ENCODE data around the gene BMERB1.

BMERB1 gene

DNA sequence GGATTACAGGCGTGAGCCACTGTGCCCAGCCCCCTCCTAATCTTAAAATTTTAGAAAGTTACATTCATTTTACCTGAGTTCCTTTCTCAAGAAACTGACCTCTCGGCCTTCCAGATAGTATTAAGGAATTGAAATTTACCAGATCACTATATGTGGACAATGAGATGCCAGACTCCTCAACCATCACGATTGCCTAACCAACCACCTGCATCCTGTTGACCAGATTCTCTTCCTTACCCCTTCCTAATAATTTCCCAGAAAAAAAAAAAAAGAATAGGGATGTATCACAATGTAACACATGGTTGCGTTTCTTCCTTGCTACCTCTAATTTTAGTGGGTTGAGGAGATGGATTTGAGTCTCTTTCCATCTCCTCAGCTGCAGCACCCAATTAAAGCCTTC, 72.1 kb downstream of the BMERB1 start:
- DNase-seq, result no peak

DNA sequence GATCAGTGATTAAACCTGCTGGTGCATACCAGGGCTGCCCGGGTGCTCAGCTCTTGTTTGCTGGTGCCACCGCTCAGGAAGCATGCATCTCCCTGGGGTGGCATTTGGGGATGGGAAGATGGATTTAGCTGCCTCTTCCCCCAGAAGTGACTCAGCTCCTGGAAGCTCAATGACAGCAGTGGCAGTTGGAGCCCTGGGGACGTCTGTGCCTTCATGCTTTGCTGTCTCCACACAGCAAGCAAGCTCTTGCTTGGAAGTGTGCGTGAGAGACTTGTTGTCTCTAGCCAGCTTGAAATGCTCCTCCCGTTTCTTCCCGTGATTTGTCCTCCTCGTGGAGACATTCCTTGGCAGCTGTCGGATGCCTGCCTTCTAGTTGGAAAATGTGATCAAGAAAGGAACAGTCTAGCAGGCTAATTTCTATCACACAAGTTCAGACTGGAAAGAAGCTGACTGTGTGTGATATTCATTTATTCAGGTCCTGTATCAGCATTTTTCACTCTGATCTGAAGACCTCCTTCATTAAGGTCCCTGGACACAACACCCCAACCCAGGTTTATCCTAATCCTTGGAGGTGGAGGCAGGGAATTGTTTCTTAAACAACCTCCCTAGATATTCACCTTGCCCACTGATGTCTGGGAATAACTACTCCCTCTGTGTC, 73.0 kb downstream of the BMERB1 start:
- no peak for DNase-seq

DNA sequence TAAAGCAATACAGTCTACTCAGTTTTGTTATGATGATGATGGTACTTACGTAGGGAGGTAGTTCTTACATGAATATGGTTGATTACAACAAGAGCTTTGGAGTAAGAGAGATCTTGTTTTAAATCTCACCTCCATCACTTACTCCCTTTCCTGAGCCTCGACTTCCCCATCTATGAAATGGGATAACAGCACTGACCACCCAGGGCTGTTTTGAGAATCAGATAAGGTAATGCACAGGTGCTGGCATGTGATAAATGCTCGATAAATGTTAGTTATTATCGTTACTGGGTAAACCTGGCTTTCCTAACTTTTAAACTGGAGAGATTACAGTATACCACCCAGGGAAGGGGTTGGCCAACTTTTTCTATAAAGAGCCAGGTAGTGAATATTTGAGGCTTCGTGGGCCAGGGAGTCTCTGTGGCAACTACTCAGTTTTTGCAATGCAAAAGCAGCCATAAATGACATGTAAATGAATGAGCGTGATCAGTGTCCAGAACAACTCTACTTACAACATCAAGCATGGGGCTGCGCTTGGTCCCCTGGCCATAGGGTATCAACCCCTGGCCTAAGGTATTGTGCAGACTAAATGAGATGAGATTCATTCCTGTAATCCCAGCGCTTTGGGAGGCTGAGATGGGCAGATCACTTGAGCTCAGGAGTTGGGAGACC, 73.7 kb downstream of the BMERB1 start:
- DNase-seq, result no peak

- DNase-seq, result no peak
These were observed 74.7 kb downstream of the BMERB1 start for GRCh38 chr16:15509051-15509592.

DNA sequence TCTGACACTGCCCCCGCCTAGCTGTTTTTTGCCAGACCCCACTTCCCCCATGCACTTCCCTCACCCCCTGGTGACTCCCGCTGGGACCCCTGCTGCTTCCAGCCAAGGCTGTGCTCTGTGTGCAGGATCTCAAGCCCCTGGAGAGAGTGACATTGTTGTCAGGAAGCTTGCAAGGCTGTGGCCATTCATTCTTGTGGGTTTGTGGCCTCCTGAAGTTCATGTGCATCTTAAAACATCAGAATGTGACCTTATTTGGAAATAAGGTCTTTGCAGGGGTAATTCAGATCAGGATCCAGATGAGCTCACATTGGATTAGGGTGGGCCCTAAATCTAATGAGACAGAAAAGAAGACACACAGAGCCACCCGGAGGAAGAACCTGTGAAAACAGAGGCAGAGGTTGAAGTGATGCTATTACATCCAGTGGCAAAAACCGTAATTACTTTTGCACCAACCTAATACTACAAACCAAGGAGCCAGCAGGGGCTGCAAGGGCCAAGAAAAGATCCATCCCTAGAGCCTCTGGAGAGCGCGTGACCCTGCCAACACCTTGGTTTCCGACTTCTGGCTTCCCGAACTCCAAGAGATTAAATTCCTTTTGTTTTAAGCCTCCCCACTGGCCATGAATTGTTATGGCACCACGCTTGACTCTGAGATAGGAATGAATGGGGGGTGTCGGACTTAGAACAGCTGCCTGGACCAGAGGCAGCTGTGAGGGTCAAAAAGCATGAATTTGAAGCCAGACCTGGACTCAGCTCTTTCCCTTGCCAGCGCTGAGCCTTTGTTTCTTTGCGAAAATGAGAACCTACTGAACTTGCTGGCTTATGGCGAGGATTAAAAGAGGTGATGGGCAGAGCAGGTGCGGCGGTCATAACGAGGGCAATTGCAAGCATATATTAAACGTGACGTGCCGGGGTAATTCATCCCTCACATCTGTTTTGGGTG, 75.5 kb downstream of the BMERB1 start:
- no peak for DNase-seq

DNA sequence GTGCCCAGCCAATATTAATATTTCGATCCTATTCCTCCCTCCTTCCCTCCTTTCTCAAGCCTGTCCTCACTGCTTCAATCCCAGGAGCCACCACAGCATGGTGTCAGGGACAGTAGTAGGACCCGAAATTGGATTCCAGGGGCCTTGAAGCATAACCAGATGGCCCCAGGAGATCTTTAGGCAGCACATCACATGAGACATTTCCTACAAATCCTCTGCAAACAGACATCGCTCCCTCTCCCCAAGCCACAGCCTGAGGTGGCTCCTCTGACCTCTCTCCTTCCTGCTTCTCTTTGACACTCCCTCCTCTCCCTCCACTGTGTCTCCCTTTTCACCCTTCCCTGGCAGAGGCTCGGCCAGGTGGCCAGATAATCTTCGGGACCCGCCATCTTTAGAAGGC, 76.6 kb downstream of the BMERB1 start:
- DNase-seq, result no peak

DNA sequence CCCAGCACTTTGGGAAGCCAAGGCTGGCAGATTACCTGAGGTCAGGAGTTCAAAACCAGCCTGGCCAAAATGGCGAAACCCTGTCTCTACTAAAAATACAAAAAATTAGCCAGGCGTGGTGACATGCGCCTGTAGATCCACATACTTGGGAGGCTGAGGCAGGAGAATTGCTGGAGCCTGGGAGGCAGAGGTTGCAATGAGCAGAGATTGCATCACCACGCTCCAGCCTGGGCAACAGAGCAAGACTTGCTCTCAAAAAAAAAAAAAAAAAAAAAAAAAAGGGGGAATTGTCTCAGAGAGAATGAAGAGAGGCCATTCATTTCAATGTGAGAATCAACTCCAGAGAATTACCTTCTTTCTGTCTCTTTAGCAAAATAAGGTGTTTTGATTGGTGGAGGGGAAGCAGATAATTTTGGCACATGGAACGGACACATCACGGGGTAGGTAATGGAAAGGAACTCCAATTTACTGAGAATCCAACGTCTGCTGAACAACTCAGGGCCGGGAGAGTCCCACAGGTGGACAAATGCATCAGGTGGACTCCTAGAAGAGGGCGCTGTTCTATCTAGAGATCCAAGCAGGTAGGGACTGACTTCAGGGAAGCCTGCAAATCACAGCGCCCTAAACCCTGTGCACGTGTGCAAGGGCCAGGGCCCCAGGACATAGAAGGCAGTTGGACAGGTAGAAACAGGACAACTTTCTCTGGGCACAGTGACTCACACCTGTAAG, 77.5 kb downstream of the BMERB1 start:
- DNase-seq, result no peak

GRCh38 chr16:15513156-15513555, 78.8 kb downstream of the BMERB1 start:
- no peak for DNase-seq

DNA sequence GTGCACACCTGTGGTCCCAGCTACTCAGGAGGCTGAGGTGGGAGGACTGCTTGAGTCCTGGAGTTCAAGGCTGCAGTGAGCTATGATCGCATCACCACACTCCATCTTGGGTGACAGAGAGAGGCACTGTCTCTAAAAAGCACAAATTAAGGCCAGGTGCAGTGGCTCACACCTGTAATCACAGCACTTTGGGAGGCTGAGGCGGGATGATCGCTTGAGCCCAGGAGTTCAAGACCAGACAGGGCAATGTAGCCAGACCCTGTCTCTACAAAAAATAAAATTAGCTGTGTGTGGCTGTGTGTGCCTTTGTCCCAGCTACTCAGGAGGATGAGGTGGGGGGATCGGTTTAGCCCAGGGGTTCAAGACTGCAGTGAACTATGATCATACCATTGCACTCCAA, 81.6 kb downstream of the BMERB1 start:
- DNase-seq, result no peak

GRCh38 chr16:15516609-15517008, 82.2 kb downstream of the BMERB1 start:
- DNase-seq, result no peak

GRCh38 chr16:15517743-15518377, 83.5 kb downstream of the BMERB1 start:
- no peak for DNase-seq

DNA sequence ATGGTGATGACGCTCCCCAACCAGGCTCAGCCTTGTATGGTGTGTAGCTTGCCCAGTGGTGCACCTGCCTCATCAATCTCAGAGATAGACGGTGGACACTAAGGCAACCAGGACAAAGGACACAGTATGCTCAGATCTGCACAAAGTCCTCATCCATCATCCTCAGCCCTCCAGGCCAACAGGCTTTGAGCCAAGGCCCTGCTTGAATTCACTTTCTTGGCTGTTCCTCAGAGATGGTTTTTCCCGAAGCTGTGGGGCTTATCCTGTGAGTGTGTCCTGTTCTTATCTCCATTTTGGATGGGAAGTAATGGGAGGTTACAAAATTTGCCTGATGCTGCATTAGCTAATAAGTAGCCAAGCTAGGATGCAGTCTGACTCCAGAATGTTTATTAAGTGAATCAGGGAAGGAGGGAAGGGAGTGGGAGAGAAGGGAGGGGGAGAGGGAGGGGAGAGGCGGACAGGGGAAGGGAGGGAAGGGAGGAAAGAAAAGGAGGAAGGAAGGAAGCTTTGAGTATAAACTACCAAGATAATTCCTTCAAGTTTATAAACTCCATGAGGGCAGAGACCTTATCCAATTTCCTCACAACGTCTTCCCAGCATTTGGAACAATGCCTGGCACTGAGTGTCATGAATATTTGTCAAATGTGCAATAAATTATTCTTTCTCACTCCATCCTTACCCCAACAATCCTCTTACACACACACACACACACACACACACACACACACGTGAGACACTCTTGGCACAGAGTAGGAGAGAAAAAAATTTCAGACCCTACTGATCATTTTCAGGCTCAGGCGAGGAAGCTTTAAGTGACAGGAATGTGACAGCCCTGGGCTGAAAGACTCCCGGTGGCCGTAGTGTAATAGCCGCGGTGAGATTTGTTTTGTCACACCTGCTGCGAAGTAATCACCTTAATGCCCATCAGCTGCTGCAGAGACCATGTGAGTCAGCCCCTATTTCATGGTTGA, 84.3 kb downstream of the BMERB1 start:
- no peak for DNase-seq

DNA sequence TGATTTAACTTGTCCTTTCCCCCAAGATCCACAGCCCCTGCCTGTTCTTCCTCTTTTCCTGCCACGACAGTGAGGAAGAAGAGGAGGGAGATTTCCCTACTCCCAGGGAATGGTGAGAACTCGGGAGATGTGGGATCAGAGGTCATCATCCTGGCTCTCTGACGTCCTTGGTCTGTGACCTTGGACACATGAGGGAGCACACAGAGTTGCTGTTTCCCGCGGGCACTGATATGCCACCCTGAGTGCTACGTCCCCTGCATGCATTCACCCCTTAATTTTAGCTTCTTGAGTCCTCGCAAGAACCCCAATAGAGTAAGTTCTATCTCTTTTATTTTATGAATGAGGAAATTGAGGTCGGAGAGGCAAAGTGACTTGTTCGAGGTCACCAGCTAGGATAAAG, 85.4 kb downstream of the BMERB1 start:
- DNase-seq, result no peak

DNA sequence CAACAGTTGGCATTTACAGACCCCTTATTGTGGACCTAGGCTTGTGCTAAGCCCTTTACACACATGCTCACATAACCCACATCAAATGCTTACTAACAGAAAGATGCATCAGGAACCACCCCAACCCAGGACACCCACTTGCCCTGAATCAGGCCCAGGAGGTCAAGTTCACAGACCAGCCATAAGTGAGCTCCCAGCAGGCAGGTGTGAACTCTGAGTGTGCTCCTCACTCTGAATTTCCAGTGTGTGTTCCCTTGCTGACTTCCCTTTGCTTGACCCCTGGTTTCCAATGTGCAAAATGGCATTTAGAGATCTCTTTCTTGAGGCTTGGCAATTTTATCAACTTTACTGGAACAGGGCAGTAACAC, 87.0 kb downstream of the BMERB1 start:
- no peak for DNase-seq

GRCh38 chr16:15521758-15522509, 87.5 kb downstream of the BMERB1 start:
- no peak for DNase-seq

DNA sequence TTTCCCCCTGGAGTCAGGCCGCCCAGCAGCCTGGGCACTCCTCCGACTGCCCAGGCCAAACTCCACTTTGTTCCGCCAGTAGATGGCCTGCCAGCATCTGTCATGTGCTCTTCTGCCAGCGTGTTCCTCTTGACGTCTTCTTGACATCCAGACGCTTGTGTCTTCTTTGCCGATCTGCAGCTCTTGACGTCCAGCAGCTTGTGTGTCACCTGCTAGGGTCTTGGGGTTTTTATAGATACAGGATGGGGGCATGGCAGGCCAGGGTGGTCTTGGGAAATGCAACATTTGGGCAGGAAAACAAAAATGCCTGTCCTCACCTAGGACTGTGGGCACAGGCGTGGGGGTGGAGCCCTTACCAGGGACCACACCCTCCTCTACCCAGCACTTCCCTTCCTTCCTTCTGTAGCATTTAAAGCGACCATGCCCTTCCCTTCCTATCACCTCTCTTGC, 88.7 kb downstream of the BMERB1 start:
- DNase-seq, result no peak

DNA sequence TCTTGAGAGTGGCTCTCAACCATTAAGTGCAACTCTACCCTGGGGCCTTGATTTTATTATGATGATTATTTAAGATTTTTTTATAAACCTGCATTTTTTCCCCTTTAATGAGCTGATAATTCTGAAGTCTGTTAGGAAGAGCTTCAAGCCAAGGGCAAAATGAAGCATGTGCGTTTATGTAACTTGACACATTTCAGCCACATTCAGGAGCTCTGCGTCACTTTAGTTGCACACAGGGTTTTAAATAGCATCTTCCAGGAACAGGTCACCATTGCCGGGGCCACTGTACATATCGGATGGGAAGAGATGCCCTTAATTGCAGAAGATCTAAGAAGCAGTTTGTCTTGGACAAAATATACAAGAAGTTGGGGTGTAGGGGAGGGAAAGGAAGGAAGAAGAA, 89.6 kb downstream of the BMERB1 start:
- DNase-seq, result no peak

- DNase-seq, result no peak
These were observed 90.6 kb downstream of the BMERB1 start for GRCh38 chr16:15524966-15525365.

GRCh38 chr16:15526097-15526496, 91.7 kb downstream of the BMERB1 start:
- no peak for DNase-seq

GRCh38 chr16:15526731-15527130, 92.3 kb downstream of the BMERB1 start:
- no peak for DNase-seq

Measured in bone marrow (tissue), 2 donors.